Measurements from ENCODE around the gene PLEKHF1.

PLEKHF1 gene

GRCh38 chr19:29629836-29630534, 35.3 kb upstream of the PLEKHF1 start:
- H3K9me3 ChIP-seq (ENCODE audit: low read depth, low read length): no peaks in the 10 kb centered on the region
- H3K9ac ChIP-seq (ENCODE audit: insufficient read length): no peak overlapping the region
- no peak overlapping the region for H3K4me3 ChIP-seq
- no peak for TF ChIP-seq POLR2AphosphoS5 (IDR thresholded peaks at IDR 0.05; ENCODE audit: borderline replicate concordance, low read depth, low read length)
- TF ChIP-seq EZH2 (IDR thresholded peaks at IDR 0.05): no peak
- TF ChIP-seq FOXP2 (optimal IDR thresholded peaks at IDR 0.05; ENCODE audit: control extremely low read depth, extremely low read length, insufficient read depth): no peak
- no peak for DNase-seq (ENCODE audit: low read depth, low spot score)
- no peak overlapping the region for H3K27ac ChIP-seq
- H3K36me3 ChIP-seq (ENCODE audit: insufficient read depth, low read length): no peaks in the 10 kb centered on the region

- no peak overlapping the region for H3K9ac ChIP-seq (ENCODE audit: insufficient read length)
- no peak for DNase-seq (ENCODE audit: low read depth, low spot score)
These were observed 34.6 kb upstream of the PLEKHF1 start for GRCh38 chr19:29630655-29631054.

GRCh38 chr19:29631450-29631849, 33.8 kb upstream of the PLEKHF1 start:
- Histone ChIP-seq H3K36me3 (ENCODE audit: insufficient read depth, low read length) (no peaks in the 10 kb centered on the region), H3K4me3 (no peak overlapping the region), H3K9ac (ENCODE audit: insufficient read length) (no peak overlapping the region), H3K9me3 (ENCODE audit: low read depth, low read length) (no peaks in the 10 kb centered on the region), H3K27ac (no peak overlapping the region)
- TF ChIP-seq FOXP2 (optimal IDR thresholded peaks at IDR 0.05; ENCODE audit: control extremely low read depth, extremely low read length, insufficient read depth) (no peak), POLR2AphosphoS5 (IDR thresholded peaks at IDR 0.05; ENCODE audit: borderline replicate concordance, low read depth, low read length) (no peak), EZH2 (IDR thresholded peaks at IDR 0.05) (no peak)
- no peak for DNase-seq (ENCODE audit: low read depth, low spot score)

More at GRCh38 chr19:29630655-29631054, 34.6 kb upstream of the PLEKHF1 start:
- H3K36me3 ChIP-seq (ENCODE audit: insufficient read depth, low read length): no peaks in the 10 kb centered on the region
- no peaks in the 10 kb centered on the region for H3K9me3 ChIP-seq (ENCODE audit: low read depth, low read length)
- no peak overlapping the region for H3K27ac ChIP-seq
- TF ChIP-seq FOXP2 (optimal IDR thresholded peaks at IDR 0.05; ENCODE audit: control extremely low read depth, extremely low read length, insufficient read depth) (no peak), POLR2AphosphoS5 (IDR thresholded peaks at IDR 0.05; ENCODE audit: borderline replicate concordance, low read depth, low read length) (no peak), EZH2 (IDR thresholded peaks at IDR 0.05) (no peak)
- H3K4me3 ChIP-seq: no peak overlapping the region

- Histone ChIP-seq H3K9ac (ENCODE audit: insufficient read length) (no peak overlapping the region), H3K27ac (no peak overlapping the region), H3K36me3 (ENCODE audit: insufficient read depth, low read length) (no peaks in the 10 kb centered on the region), H3K4me3 (no peak overlapping the region), H3K9me3 (ENCODE audit: low read depth, low read length) (no peaks in the 10 kb centered on the region)
- DNase-seq (ENCODE audit: low read depth, low spot score): no peak
- TF ChIP-seq EZH2 (IDR thresholded peaks at IDR 0.05) (no peak), POLR2AphosphoS5 (IDR thresholded peaks at IDR 0.05; ENCODE audit: borderline replicate concordance, low read depth, low read length) (no peak), FOXP2 (optimal IDR thresholded peaks at IDR 0.05; ENCODE audit: control extremely low read depth, extremely low read length, insufficient read depth) (no peak)
These were observed 31.3 kb upstream of the PLEKHF1 start for GRCh38 chr19:29634002-29634401.

GRCh38 chr19:29634423-29635130, 30.7 kb upstream of the PLEKHF1 start:
- no peak for DNase-seq (ENCODE audit: low read depth, low spot score)
- no peak overlapping the region for H3K4me3 ChIP-seq
- no peak for TF ChIP-seq EZH2 (IDR thresholded peaks at IDR 0.05)
- no peak for TF ChIP-seq POLR2AphosphoS5 (IDR thresholded peaks at IDR 0.05; ENCODE audit: borderline replicate concordance, low read depth, low read length)
- no peaks in the 10 kb centered on the region for H3K36me3 ChIP-seq (ENCODE audit: insufficient read depth, low read length)
- no peaks in the 10 kb centered on the region for H3K9me3 ChIP-seq (ENCODE audit: low read depth, low read length)
- no peak overlapping the region for H3K9ac ChIP-seq (ENCODE audit: insufficient read length)
- no peak overlapping the region for H3K27ac ChIP-seq

- Histone ChIP-seq H3K4me3 (no peak overlapping the region), H3K9ac (ENCODE audit: insufficient read length) (no peak overlapping the region), H3K9me3 (ENCODE audit: low read depth, low read length) (no peaks in the 10 kb centered on the region), H3K36me3 (ENCODE audit: insufficient read depth, low read length) (no peaks in the 10 kb centered on the region), H3K27ac (no peak overlapping the region)
- TF ChIP-seq POLR2AphosphoS5 (IDR thresholded peaks at IDR 0.05; ENCODE audit: borderline replicate concordance, low read depth, low read length): no peak
- no peak for TF ChIP-seq FOXP2 (optimal IDR thresholded peaks at IDR 0.05; ENCODE audit: control extremely low read depth, extremely low read length, insufficient read depth)
- no peak for TF ChIP-seq EZH2 (IDR thresholded peaks at IDR 0.05)
- no peak for DNase-seq (ENCODE audit: low read depth, low spot score)
These were observed 29.3 kb upstream of the PLEKHF1 start for GRCh38 chr19:29635963-29636362.

- Histone ChIP-seq H3K9me3 (ENCODE audit: low read depth, low read length) (no peaks in the 10 kb centered on the region), H3K9ac (ENCODE audit: insufficient read length) (no peak overlapping the region), H3K27ac (peak overlapping the region; percentile 60; the same call in 1 of the 2 replicates), H3K36me3 (ENCODE audit: insufficient read depth, low read length) (no peaks in the 10 kb centered on the region), H3K4me3 (peak overlapping the region; percentile 33)
- TF ChIP-seq EZH2 (IDR thresholded peaks at IDR 0.05): no peak
- TF ChIP-seq FOXP2 (optimal IDR thresholded peaks at IDR 0.05; ENCODE audit: control extremely low read depth, extremely low read length, insufficient read depth): no peak
- no peak for TF ChIP-seq POLR2AphosphoS5 (IDR thresholded peaks at IDR 0.05; ENCODE audit: borderline replicate concordance, low read depth, low read length)
- no peak for DNase-seq (ENCODE audit: low read depth, low spot score)
These were observed 28.5 kb upstream of the PLEKHF1 start for GRCh38 chr19:29636553-29637360.

- Histone ChIP-seq H3K9ac (ENCODE audit: insufficient read length) (no peak overlapping the region), H3K9me3 (ENCODE audit: low read depth, low read length) (no peaks in the 10 kb centered on the region), H3K27ac (no peak overlapping the region), H3K4me3 (no peak overlapping the region), H3K36me3 (ENCODE audit: insufficient read depth, low read length) (no peaks in the 10 kb centered on the region)
- no peak for TF ChIP-seq POLR2AphosphoS5 (IDR thresholded peaks at IDR 0.05; ENCODE audit: borderline replicate concordance, low read depth, low read length)
- TF ChIP-seq EZH2 (IDR thresholded peaks at IDR 0.05): no peak
- TF ChIP-seq FOXP2 (optimal IDR thresholded peaks at IDR 0.05; ENCODE audit: control extremely low read depth, extremely low read length, insufficient read depth): no peak
- no peak for DNase-seq (ENCODE audit: low read depth, low spot score)
These were observed 26.2 kb upstream of the PLEKHF1 start for GRCh38 chr19:29639086-29639485.
